OCI-M2 (cell line): Measurements from ENCODE around the gene WDR37.

Experiments
- DNase-seq: peaks from one replicate; lab custom pipeline; 2025; ENCODE audit not compliant: unreplicated experiment; lab: John Stamatoyannopoulos, UW

WDR37 gene

GRCh38 chr10:1162481-1163203 is 106.5 kb downstream of the WDR37 start:
- no peak for DNase-seq

- DNase-seq = no peak
These were observed 107.0 kb downstream of the WDR37 start for GRCh38 chr10:1163204-1163660.

GRCh38 chr10:1163831-1164230 is 107.6 kb downstream of the WDR37 start:
- DNase-seq = no peak

- DNase-seq = no peak
These were observed 110.1 kb downstream of the WDR37 start for GRCh38 chr10:1166101-1166827.

- DNase-seq = no peak
These were observed 110.7 kb downstream of the WDR37 start for GRCh38 chr10:1166828-1167275.

- DNase-seq = no peak
These were observed 112.6 kb downstream of the WDR37 start for GRCh38 chr10:1168763-1169162.

GRCh38 chr10:1169186-1169885 is 113.2 kb downstream of the WDR37 start:
- no peak for DNase-seq

- DNase-seq = no peak
These were observed 114.0 kb downstream of the WDR37 start for GRCh38 chr10:1169981-1170866.

- no peak for DNase-seq
These were observed 114.6 kb downstream of the WDR37 start for GRCh38 chr10:1170867-1171180.

- DNase-seq = no peak
These were observed 115.0 kb downstream of the WDR37 start for GRCh38 chr10:1171182-1171581.

- no peak for DNase-seq
These were observed 115.4 kb downstream of the WDR37 start for GRCh38 chr10:1171586-1171985.

- no peak for DNase-seq
These were observed 116.2 kb downstream of the WDR37 start for GRCh38 chr10:1172256-1172984.

GRCh38 chr10:1173091-1173490 is 116.9 kb downstream of the WDR37 start:
- no peak for DNase-seq

- no peak for DNase-seq
These were observed 117.8 kb downstream of the WDR37 start for GRCh38 chr10:1174022-1174421.

GRCh38 chr10:1175956-1176565 is 119.9 kb downstream of the WDR37 start:
- DNase-seq = no peak

- no peak for DNase-seq
These were observed 121.8 kb downstream of the WDR37 start for GRCh38 chr10:1177936-1178335.

GRCh38 chr10:1178506-1178905 is 122.3 kb downstream of the WDR37 start:
- DNase-seq = no peak

- no peak for DNase-seq
These were observed 123.3 kb downstream of the WDR37 start for GRCh38 chr10:1179346-1180070.

- DNase-seq = no peak
These were observed 124.0 kb downstream of the WDR37 start for GRCh38 chr10:1180071-1180730.
